Measurements from ENCODE around the gene CTAGE9. TPM values are rescaled to one million over a fixed set of nuclear protein-coding genes. Genes with fewer than 3 reads are reported as not detected.
A peak's percentile ranks its signal among the peaks of the same experiment; 100 is the strongest.

The CTAGE9 gene
- total RNA-seq, 1 donor from 2014 or later = not detected

DNA sequence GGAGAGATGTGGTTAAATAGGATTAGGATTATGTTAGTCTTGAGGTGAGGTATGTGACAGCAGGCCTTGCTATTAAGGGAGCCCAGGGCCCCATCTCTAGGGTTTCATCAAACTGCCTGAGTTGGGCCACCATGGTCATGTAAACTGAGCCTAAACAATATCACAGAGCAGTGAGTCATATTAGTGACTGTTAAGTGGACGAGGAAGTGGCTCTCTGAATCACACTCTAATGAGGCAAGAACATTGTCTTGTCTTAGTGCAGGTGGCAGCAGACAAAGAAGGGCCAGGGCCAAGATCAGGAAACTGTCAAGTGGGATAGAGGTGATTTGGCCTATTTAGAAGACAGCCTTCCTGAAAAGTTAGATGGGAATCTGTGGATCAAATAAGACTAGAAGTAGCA, 50.6 kb downstream of the CTAGE9 start:
- FAIRE-seq (peak; percentile 58), DNase-seq (ENCODE audit: low read depth) (peak; percentile 42)
- H3K4me1 Mint-ChIP-seq (ENCODE audit: low read depth, unreplicated experiment) = peaks cover 6% of the 10 kb centered on the region
- no peaks in the 10 kb centered on the region for H3K9me3 Mint-ChIP-seq (ENCODE audit: unreplicated experiment)
- TF ChIP-seq, protein P1, sequence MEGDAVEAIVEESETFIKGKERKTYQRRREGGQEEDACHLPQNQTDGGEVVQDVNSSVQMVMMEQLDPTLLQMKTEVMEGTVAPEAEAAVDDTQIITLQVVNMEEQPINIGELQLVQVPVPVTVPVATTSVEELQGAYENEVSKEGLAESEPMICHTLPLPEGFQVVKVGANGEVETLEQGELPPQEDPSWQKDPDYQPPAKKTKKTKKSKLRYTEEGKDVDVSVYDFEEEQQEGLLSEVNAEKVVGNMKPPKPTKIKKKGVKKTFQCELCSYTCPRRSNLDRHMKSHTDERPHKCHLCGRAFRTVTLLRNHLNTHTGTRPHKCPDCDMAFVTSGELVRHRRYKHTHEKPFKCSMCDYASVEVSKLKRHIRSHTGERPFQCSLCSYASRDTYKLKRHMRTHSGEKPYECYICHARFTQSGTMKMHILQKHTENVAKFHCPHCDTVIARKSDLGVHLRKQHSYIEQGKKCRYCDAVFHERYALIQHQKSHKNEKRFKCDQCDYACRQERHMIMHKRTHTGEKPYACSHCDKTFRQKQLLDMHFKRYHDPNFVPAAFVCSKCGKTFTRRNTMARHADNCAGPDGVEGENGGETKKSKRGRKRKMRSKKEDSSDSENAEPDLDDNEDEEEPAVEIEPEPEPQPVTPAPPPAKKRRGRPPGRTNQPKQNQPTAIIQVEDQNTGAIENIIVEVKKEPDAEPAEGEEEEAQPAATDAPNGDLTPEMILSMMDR (IDR thresholded peaks at IDR 0.05; ENCODE audit: insufficient read depth, low read depth, low read length) = no peak
- no peak for TF ChIP-seq EZH2 (IDR thresholded peaks at IDR 0.05; ENCODE audit: insufficient read depth, low read length)
- Histone ChIP-seq H3K9me3 (ENCODE audit: insufficient read depth, low read depth, low read length) (no peaks in the 10 kb centered on the region), H2AFZ (ENCODE audit: low read depth, low read length) (no peak overlapping the region), H3K4me3 (ENCODE audit: insufficient read depth, low read depth, low read length) (no peak overlapping the region), H3K4me1 (ENCODE audit: insufficient read depth, low read length) (no peaks in the 10 kb centered on the region), H3K27ac (ENCODE audit: low read depth, low read length) (no peak overlapping the region), H3K79me2 (ENCODE audit: insufficient read depth, low read length) (no peaks in the 10 kb centered on the region), H3K9ac (ENCODE audit: low read length) (no peak overlapping the region), H3K27me3 (ENCODE audit: insufficient read depth, low read length) (no peaks in the 10 kb centered on the region), H3K36me3 (ENCODE audit: insufficient read depth, low read length) (no peaks in the 10 kb centered on the region), H4K20me1 (ENCODE audit: insufficient read depth, low read length) (no peaks in the 10 kb centered on the region), H3K4me2 (ENCODE audit: low read length) (no peak overlapping the region)
- no peak overlapping the region for H3K4me3 Mint-ChIP-seq (ENCODE audit: unreplicated experiment)
- H3K27ac Mint-ChIP-seq (ENCODE audit: unreplicated experiment) = no peak overlapping the region
- H3K27me3 Mint-ChIP-seq (ENCODE audit: low read depth, unreplicated experiment) = no peaks in the 10 kb centered on the region
- no peaks in the 10 kb centered on the region for H3K36me3 Mint-ChIP-seq (ENCODE audit: low read depth, unreplicated experiment)

Other genes starting within 250 kb of the CTAGE9 start
- gene ARG1, start 137.8 kb downstream of the CTAGE9 start, total RNA-seq = not detected in 2 replicates
- gene MED23, start 82.8 kb downstream of the CTAGE9 start, total RNA-seq = 28.3 and 29.5 TPM in 2 replicates
- 0.19 TPM in 1 of 2 replicates, not detected in the other for gene ENPP3, start 73.7 kb downstream of the CTAGE9 start, total RNA-seq
- not detected in 2 replicates for gene OR2A4, start 9.6 kb downstream of the CTAGE9 start, total RNA-seq
- gene ENPP1, start 97.0 kb upstream of the CTAGE9 start, total RNA-seq = 7.1 and 8.9 TPM in 2 replicates
- 1,138 and 1,253 TPM in 2 replicates for gene CCN2, start 240.4 kb upstream of the CTAGE9 start, total RNA-seq